ENCODE data around the gene NKTR.

Gene NKTR

GRCh38 chr3:42670051-42670576 is 69.6 kb downstream of the NKTR start:
- ChIA-PET POLR2A (no interaction called here), CTCF (interaction anchor here (1.3 kb wide), 1 partner anchor 74 kb away, joined by 3 read pairs; no protein-coding TSS in a partner anchor)
- DNase-seq (ENCODE audit: extremely low spot score) = no peak
- no peak for TF ChIP-seq CTCF (IDR thresholded peaks at IDR 0.05; ENCODE audit: control extremely low read depth, extremely low read depth, low read depth, missing control alignments)

- DNase-seq (ENCODE audit: extremely low spot score) = no peak
- no peak for TF ChIP-seq CTCF (IDR thresholded peaks at IDR 0.05; ENCODE audit: control extremely low read depth, extremely low read depth, low read depth, missing control alignments)
- POLR2A ChIA-PET = no interaction called here
- CTCF ChIA-PET = interaction anchor here (1.3 kb wide), 1 partner anchor 73 kb away, joined by 3 read pairs; no protein-coding TSS in a partner anchor
Measured at GRCh38 chr3:42670670-42671069, 70.2 kb downstream of the NKTR start.

- ChIA-PET CTCF (no interaction called here), POLR2A (no interaction called here)
- DNase-seq (ENCODE audit: extremely low spot score) = no peak
- TF ChIP-seq CTCF (IDR thresholded peaks at IDR 0.05; ENCODE audit: control extremely low read depth, extremely low read depth, low read depth, missing control alignments) = no peak
Measured at GRCh38 chr3:42672515-42672914, 72.0 kb downstream of the NKTR start.

- TF ChIP-seq CTCF (IDR thresholded peaks at IDR 0.05; ENCODE audit: control extremely low read depth, extremely low read depth, low read depth, missing control alignments) = no peak
- POLR2A ChIA-PET = no interaction called here
Measured at GRCh38 chr3:42673082-42673481, 72.6 kb downstream of the NKTR start.

GRCh38 chr3:42674146-42674545 is 73.7 kb downstream of the NKTR start:
- ChIA-PET POLR2A (no interaction called here), CTCF (no interaction called here)
- TF ChIP-seq CTCF (IDR thresholded peaks at IDR 0.05; ENCODE audit: control extremely low read depth, extremely low read depth, low read depth, missing control alignments) = no peak
- no peak for DNase-seq (ENCODE audit: extremely low spot score)

More at GRCh38 chr3:42673082-42673481, 72.6 kb downstream of the NKTR start:
- CTCF ChIA-PET = no interaction called here
- DNase-seq (ENCODE audit: extremely low spot score) = no peak

- DNase-seq (ENCODE audit: extremely low spot score) = no peak
- ChIA-PET POLR2A (no interaction called here), CTCF (no interaction called here)
- no peak for TF ChIP-seq CTCF (IDR thresholded peaks at IDR 0.05; ENCODE audit: control extremely low read depth, extremely low read depth, low read depth, missing control alignments)
Measured at GRCh38 chr3:42675909-42676308, 75.4 kb downstream of the NKTR start.

Data from GM10248 (cell line).